ENCODE measurements around the gene TMED10.
"Not testable (repeated sequence)": the region's sequence is repeated elsewhere in the genome, so short reads cannot be mapped to it uniquely, and the experiment has no call there.

The TMED10 gene

DNA sequence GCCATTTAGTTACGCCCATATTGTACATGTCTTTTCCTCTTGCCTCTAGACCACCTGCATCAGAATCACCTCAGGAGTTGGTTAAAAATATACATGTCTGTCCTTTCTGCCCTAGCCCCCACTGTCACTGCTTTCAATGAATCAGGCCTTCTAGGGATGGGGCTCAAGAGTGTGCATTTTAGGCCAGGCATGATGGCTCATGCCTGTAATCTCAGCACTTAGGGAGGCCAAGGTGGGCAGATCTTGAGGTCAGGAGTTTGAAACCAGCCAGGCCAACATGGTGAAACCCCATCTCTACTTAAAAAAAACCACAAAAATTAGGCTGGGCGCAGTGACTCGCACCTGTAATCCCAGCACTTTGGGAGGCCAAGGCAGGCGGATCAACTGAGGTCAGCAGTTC is 13.6 kb upstream of the TMED10 start:
- no peak for DNase-seq (ENCODE audit: low read depth in 2 of 2)

DNA sequence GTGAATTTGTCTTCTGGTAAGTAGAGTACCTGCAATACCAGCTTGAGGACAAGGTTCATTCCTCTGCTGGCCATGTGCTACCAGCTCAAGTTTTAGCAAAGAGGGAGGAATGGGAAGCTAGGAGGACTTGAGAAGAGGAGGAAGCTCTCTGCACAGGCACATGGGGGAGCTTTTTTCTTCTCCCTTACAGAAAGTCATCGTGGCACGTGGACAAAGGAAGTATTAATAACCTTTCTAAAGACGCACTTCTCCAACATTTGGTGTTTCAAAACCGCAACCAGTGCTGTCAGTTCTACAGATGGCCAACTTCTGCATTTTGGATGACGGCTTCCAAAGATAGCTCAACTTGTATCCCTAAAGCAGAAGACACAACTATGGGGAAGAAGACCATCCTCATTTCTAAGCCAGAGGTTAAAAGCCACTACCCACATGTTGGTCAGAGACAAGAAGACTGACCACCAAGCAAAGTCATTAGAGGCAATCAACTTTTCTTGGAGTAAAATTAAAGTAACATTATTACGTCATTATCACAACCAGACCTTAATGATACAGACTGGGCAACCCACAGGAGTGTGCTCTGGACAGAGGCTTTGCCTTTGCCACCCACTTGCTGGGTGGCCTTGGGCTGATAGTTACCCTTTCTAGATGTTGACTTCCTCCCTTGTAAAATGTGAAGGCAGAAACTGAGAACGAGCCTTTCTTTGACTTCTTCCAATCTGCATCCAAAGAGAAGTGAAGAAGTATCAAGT is 12.3 kb upstream of the TMED10 start:
- DNase-seq (ENCODE audit: low read depth in 2 of 2), result no peak

DNA sequence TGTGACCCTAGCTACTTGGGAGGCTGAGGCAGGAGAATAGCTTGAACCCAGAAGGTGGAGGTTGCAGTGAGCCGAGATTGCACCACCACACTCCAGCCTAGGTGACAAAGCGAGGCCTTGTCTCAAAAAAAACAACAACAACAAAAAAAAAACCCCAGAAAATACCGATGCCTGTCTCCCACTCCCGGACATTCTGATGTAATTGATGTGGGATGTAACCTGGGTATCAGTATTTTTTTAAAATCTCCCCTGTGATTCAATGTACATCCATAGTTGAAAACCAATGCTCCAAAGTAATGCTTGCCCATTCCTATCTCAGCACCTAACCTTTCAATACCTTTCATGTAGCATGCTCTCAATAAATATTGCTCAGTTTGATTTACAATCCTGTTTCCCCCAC is 11.7 kb upstream of the TMED10 start:
- no peak for DNase-seq (ENCODE audit: low read depth in 2 of 2)

DNA sequence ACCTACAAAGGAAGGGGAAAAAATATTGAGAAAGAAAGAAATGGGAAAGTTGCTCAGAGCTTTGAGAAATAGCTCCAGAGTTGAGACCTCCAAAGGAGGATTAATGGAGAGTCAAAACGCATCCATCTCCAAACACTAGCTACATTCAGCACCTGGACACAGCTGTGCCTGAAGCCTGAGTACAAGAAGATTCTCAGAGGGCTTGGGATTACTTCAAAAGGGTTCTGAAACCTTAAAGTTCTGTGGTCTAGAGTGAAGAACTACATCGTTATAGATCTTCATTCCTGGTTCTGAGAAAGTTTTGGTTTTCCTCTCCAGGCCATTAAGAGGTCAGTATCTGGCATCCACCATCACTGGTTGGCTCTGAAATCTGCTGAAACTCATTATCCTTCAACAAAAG is 10.5 kb upstream of the TMED10 start:
- no peak for DNase-seq (ENCODE audit: low read depth in 2 of 2)

DNA sequence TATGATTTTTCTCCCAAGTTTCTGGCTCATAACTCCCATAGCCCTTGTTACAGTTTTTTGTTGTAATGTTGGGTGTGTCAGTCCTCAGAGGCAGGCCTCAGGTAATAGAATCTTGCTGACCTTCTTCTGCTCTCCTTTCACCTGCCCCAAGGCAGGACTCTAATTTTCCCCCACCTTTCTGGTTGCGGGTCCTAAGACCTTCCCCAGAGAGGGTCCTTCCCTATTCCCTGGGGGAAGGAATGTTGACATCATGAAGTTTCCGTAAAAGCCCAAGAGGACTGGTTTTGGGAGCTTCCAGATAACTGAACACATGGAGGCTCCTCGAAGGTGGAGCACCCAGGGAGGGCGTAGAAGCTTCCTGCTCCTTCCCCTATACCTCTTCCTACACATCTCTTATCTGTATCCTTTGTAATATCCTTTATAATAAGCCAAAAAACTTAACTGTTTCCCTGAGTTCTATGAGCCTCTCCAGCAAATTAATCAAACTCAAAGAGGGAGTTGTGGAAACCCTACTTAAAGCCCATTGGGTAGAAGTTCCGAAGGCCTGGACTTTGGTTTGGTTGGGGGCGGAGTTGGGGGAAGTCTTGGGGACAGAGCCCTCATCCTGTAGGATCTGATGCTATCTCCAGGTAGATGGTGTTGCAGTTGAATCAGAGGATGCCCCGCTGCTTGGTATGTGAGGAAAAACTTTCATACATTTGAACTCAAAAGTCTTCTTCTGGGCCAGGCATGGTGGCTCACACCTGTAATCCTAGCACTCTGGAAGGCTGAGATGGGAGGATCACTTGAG is 9.0 kb upstream of the TMED10 start:
- no peak for DNase-seq (ENCODE audit: low read depth in 2 of 2)

DNA sequence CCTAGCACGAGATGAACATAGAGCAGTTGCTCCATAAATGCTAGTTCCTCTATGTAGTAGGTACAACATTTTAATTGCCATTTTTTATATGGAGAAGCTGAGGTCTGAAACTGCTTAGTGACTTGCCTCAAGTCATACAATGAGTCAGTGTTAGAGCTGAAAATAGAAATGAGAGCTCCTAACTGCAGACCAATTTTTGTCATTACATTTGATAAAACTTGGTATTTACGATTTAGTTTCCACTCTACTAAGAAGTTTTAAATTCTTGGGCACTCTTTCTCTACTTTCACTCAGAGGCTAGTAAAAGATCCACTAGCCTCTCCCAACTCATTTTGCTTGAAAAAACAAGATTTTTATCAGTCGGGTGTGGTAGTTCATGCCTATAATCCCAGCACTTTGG is 8.1 kb upstream of the TMED10 start:
- no peak for DNase-seq (ENCODE audit: low read depth in 2 of 2)

DNA sequence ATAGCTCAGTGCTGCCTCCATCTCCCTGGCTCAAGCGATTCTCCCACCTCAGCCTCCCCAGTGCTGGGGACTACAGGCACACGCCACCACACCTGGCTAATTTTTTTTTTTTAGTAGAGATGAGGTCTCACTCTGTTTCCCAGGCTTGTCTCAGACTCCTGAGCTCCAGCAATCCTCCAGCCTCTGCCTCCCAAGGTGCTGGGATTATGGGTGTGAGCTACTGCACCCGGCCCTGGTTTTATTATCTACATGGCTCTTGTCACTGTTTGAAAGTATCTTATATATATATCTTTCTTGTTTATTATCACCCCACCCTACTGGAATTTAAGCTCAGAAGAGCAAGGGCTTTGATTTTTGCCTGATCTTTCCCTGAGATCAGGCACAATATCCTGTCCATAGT is 7.6 kb upstream of the TMED10 start:
- DNase-seq (ENCODE audit: low read depth in 2 of 2), result no peak

DNA sequence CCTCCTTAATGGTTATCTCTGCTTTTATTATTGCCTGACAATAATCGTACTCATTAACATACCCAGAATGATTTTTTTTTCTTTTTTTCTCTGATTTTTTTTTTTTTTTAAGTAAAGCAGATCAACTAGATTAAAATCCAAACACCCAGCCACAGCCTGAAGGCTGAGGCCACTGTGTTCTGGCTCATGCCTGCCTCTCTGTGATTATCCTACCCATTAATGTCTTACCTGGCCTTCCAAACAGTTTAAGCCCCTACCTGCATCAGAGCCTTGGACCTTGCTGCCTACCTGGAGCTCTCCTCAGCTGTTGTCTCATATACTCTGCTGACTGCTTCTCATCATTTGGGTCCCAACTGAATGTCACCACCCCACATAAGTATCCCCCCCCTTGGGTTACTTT is 6.8 kb upstream of the TMED10 start:
- DNase-seq (ENCODE audit: low read depth in 2 of 2), result no peak

DNA sequence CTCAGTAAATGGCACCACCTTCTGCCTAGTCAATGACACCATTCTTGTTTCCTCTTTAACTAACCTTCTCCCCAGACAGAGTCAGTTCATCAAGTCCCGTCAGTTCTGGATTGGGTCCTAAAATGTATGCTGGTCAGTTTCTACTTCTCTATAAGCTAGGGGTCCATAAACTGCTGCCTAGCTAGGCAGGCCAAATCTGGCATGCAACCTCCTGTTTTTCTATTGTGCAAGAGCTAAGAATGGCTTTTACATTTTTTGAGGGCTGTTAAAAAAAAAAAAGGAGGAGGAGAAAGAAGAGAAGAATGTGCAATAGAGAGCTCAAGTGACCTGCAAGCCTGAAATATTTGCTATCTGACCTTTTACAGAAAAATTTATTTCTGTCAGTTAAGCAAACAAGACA is 6.4 kb upstream of the TMED10 start:
- DNase-seq (ENCODE audit: low read depth in 2 of 2), result no peak

DNA sequence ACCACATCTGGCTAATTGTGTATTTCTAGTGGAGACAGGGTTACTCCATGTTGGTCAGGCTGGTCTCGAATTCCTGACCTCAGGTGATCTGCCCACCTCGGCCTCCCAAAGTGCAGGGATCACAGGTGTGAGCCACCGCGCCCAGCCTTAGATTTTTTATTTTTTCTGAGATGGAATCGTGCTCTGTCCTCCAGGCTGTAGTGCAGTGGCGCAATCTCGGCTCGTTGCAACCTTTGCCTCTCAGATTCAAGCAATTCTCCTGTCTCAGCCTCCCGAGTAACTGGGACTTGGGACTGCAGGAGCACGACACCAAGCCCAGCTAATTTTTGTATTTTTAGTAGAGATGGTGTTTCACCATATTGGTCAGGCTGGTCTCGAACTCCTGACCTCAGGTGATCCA is 5.8 kb upstream of the TMED10 start:
- DNase-seq (ENCODE audit: low read depth in 2 of 2), result not testable (repeated sequence)

DNA sequence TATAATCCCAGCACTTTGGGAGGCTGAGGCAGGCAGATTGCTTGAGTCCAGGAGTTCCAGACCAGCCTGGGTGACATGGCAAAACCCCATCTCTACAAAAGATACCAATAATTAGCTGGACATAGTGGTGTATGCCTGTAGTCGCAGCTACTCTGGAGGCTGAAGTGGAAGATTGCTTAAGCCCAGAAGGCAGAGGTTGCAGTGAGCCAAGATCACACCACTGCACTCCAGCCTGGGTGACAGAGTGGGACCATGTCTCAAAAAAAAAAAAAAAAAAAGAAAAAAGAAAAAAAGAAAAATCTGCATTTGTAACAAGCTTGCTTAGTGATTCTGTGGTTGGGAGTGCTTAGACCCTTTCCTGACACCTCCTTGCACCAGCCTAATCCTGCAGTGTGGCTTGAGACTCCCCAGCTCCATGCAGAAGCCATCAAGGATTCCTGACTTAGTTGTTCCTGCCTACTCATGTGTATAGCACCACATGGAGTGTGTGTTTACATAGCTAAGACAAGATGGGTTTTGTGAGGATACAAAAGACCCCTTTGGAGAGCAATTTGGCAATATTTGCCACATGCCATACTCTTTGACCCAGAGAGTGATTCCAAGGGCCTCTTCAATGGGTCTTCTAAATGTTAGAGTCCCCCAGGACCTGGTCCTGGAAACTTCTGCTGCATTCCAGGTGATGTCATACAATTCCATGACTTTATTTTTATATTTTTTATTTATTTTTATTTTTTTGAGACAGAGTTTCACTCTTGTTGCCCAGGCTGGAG is 5.1 kb upstream of the TMED10 start:
- no peak for DNase-seq (ENCODE audit: low read depth in 2 of 2)

DNA sequence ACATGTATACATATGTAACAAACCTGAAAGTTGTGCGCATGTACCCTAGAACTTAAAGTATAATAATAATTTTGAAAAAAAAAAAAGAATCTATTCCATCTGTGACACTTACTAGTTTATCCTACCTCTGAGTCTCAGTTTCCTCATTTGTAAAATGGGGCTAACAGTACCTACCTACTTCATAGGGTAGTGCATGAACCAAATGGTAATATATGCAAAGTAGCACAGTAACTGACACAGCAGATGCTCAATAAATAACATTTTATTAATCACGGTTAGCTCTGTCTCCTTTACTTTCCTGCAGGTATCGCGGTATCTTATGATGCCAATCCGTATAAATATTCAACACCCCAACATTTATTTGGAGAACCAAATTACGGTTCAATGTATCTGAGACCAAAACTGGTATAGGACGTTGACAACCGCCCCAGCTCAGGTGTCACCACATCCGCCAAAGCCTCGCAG is 703 bp downstream of the TMED10 start:
- DNase-seq (ENCODE audit: low read depth in 2 of 2), result no peak

DNA sequence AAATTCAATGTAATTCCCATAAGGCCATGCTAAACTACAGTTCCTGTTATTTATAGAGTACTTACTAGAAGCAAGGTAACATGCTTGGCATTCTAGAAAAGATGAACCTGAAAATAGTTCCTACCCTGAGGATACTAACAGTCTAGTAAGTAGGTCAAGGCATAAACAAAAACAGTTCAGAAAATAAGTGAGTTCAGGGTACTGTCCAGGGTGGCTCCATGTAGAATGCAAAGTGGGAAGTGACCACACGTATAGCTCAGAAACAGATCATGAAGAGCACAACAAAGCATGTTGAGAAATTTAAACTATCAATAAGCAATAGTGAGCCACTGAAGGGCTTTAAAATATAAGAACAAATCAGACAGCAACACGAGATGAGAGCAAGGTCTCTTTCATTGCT is 2.3 kb downstream of the TMED10 start:
- no peak for DNase-seq (ENCODE audit: low read depth in 2 of 2)

DNA sequence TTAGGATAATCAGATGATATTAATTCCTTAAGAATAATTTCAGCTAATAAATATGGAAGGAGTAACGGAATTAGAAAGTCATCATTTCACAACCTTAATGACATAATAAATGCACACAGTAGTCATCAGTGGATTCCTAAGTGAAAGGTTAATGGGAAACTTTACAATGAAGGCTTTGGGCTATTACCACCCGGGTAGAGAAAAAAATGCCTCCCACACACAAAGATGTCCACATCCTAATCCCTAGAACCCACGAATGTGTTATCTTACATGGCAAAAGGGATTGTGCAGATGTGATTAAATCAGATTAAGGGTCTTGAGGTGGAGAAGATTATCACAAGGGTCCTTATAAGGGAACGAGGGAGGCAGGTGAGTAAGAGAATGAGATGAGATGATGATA is 5.6 kb downstream of the TMED10 start:
- no peak for DNase-seq (ENCODE audit: low read depth in 2 of 2)

DNA sequence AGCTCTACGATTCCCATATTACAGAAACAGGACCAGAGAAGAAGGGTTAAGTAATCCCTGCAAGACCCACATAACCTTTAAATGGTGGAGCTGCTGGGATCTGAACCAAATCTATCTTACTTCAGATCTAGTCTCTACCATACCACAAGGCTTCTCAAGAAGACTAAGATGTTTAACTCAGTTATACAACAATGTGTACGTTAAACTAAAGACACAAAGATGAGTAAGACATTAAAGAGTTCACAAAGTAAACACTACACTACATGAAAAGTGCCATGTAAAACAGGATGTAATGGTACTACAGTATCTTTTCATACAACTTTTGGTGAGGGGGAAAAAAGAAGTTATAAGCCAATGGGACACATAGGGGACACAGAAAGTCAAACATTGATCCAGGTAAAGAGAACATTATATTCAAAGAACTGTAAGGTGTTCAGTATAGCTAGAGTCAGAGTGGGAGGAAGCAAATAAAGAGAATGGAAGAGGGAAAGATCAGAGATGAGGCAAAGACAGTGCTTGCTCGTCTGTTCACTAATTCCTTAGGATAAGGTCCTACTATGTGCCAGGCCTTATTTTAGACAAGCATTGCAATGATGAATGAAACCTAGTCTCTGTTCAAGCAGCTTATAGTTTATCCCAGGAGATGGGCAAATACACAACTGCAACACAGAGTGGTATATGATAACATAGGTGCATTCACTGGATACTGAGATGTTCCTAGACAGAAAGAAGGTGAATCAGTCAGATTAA is 7.7 kb downstream of the TMED10 start:
- DNase-seq (ENCODE audit: low read depth in 2 of 2), result no peak

DNA sequence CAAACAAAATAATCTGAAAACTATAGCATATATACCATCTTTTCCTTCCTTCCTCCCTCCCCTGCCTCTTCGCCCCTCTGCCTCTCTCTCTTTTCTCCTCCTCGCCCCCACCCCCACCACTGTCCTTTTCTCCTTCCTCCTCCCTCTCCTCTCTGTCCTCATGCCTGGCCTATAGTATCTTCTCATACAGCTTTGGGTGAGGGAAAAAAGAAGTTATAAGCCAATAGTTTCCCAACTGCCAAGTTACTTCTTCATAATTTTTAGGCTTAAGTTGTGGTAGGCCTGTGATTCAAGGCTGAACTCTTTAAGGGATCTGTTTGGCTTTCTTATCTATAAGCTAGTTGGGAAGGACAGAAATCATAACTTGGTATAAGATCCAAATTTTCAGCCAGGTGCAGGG is 9.1 kb downstream of the TMED10 start:
- DNase-seq (ENCODE audit: low read depth in 2 of 2), result no peak

DNA sequence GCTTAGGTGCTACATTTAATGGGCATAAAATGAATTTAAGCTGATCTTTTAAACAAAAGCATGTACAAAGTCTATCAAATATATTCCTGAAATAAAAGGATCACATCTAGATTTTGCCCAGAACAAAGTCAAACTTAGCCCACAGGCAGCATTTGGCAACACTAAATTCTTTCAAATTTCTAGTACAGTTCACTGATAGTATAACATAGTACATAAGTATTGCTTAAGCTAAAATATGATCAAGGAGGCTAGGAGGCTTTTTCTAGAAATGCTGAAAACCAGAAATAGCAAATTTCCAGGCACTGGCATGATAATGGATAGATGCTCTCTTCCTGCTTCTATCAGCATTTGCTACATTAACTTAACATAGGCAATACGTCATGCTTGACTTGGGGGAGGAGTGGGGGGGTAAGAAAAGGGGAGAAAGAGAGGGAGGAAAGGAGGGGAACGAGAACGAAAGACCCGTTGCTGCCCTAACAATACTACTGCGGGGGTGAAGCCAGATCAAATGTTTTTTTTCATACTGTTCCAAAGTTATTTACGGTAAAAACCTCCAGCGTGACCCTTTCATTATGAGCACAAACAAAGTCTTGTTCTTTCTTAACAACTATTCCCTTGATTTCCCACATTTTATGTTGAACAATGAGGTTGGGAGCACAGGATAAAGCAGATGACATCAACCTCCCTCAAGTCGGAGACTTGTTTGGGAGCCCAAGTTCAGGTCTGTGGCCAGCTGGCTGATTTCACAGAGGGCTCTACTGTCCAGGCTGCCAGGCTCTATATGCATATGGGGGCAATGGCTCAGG is 10.6 kb downstream of the TMED10 start:
- DNase-seq (ENCODE audit: low read depth in 2 of 2), result no peak

DNA sequence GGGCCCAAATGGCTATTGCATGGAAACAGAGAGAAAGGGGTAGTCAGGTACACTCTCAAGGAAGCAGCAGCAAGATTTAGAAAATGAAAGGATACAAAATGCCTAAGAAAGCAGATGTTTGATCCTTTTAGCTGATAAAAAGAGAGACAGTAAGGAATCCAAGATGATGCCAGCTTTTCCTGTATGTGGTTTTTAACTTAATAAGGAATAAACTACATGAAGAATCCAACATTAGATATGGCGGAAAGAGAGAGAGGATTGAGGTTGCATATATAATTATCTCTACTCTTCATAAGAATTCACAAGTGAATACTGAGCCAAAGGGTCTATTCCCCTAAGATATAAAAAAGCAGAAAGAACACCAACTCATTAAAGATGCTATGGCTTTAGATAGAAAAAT is 11.6 kb downstream of the TMED10 start:
- DNase-seq (ENCODE audit: low read depth in 2 of 2), result no peak

DNA sequence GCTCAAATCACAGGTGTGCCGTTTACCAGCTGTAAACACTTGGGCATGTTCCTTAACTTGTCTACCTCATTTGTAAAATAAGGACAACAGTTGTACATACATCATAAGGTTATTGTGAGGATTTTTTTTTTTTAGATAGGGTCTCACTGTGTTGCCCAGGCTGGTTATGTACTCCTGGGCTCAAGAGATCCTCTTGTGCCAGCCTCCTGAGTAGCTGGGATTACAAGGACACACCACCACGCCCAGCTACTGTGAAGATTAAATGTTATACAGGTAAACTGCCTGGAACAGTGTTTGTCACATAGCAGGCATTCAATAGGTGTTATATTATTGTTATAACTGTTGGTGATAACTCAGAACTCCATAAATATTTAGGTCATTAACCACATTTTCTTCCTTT is 12.7 kb downstream of the TMED10 start:
- no peak for DNase-seq (ENCODE audit: low read depth in 2 of 2)

DNA sequence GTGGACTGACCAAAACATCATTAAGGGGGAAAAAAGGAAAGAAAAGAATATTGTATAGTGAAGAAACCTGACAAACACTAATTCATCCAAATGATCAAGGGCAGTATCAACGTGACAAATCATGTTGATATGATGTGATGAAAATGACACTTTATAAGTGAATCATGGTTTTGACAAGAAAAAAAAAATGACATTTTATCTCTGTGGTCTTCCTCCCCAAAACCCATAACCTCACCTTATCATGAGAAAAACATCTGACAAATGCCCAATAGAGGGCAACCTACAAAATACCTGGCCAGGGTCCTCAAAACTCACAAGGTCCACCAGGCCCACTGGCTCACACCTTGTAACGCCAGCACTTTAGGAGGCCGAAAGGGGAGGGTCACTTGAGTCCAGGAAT is 13.8 kb downstream of the TMED10 start:
- DNase-seq (ENCODE audit: low read depth in 2 of 2), result no peak
